Calu3 (cell line): ENCODE data around the gene TMCC1. TPM values are rescaled to one million over a fixed set of nuclear protein-coding genes. Genes with fewer than 3 reads are reported as not detected.

Experiments
- BruUV-seq: library from RNA; stranded (reverse); fragments of 400-500 nt; replicated peaks from 2 replicates; lab custom pipeline; 2021; lab: Mats Ljungman, UMichigan
- CTCF ChIA-PET: fragments of 300-600 bp; sonication (Branson Sonifier 250); formaldehyde crosslinking; loops from one replicate; lab custom pipeline; 2022; ENCODE audit warnings: antibody characterized with exemption; lab: Charles Lee
- DNase-seq: peaks from one replicate; pipeline ENCODE4 v3.0.0; 2022
- H3K27ac Mint-ChIP-seq: one replicate; pipeline ENCODE4 v1.8.0; 2022; ENCODE audit warnings: mixed read lengths; ENCODE audit not compliant: unreplicated experiment
- H3K27me3 Mint-ChIP-seq: one replicate; pipeline ENCODE4 v1.8.0; 2022; ENCODE audit warnings: mixed read lengths; ENCODE audit not compliant: unreplicated experiment
- H3K36me3 Mint-ChIP-seq: one replicate; pipeline ENCODE4 v1.8.0; 2022; ENCODE audit warnings: mild to moderate bottlenecking, moderate library complexity, mixed read lengths; ENCODE audit not compliant: insufficient read depth, unreplicated experiment
- H3K4me1 Mint-ChIP-seq: one replicate; pipeline ENCODE4 v1.8.0; 2022; ENCODE audit warnings: mild to moderate bottlenecking, low read depth, mixed read lengths; ENCODE audit not compliant: unreplicated experiment
- H3K4me3 Mint-ChIP-seq: one replicate; pipeline ENCODE4 v1.8.0; 2022; ENCODE audit warnings: mild to moderate bottlenecking, low read depth, moderate library complexity, mixed read lengths; ENCODE audit not compliant: unreplicated experiment
- H3K9me3 Mint-ChIP-seq: one replicate; pipeline ENCODE4 v1.8.0; 2022; ENCODE audit warnings: low read depth, mixed read lengths; ENCODE audit not compliant: unreplicated experiment
- intact Hi-C: fragments of 100-400 bp; cut with micrococcal nuclease; formaldehyde crosslinking; loops from one replicate; pipeline ENCODE4 v1.10.0; 2022; ENCODE audit not compliant: unreplicated experiment
- total RNA-seq: library from RNA; stranded (reverse); gene quantifications from 2 replicates; pipeline ENCODE4 v1.2.3, GENCODE V29; 2022
- TF ChIP-seq, protein P1 (sequence below): fragments of 200-600 bp; IDR thresholded peaks from one replicate; pipeline ENCODE4 v1.8.0; 2022; ENCODE audit warnings: antibody characterized with exemption; ENCODE audit not compliant: unreplicated experiment

The TMCC1 gene
- total RNA-seq, 1 experiment from 2014 or later: 57.2 TPM

DNA sequence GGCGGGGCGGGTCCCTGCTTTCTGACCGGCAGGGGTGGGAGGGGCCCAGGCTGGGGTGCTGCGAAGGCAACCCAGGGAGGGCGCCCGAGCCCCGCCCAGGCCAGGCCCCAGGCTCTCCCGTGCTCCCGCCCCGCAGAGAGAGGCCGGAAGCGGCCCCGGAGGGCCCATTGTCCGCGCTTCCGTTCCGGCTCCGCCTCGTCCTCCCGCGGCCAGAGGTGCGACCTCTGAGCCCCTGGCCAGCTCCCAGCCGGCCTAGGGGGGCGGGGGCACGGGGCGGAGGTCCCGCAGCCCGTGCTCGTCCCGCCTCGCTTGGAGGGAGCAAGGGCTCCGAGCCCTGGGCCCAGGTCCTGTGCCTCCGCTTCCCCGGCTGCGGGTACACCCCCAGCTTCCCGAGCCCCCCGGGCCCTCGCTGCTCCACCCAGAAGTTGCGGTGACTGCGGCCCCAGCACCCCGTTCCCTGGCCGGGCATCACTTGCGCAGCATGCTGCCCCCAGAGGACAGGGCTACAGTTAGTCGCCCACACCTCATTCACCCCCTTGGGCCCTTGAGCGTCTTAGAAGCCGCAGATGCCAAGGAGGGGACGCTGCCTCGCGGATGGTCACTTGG, 266.7 kb downstream of the TMCC1 start:
- CTCF ChIA-PET: interaction anchor here (0.6 to 4.4 kb wide), 12 partner anchors 11 to 1250 kb away, joined by 3 to 64 read pairs (median 6); no protein-coding TSS in a partner anchor
- TF ChIP-seq, protein P1, sequence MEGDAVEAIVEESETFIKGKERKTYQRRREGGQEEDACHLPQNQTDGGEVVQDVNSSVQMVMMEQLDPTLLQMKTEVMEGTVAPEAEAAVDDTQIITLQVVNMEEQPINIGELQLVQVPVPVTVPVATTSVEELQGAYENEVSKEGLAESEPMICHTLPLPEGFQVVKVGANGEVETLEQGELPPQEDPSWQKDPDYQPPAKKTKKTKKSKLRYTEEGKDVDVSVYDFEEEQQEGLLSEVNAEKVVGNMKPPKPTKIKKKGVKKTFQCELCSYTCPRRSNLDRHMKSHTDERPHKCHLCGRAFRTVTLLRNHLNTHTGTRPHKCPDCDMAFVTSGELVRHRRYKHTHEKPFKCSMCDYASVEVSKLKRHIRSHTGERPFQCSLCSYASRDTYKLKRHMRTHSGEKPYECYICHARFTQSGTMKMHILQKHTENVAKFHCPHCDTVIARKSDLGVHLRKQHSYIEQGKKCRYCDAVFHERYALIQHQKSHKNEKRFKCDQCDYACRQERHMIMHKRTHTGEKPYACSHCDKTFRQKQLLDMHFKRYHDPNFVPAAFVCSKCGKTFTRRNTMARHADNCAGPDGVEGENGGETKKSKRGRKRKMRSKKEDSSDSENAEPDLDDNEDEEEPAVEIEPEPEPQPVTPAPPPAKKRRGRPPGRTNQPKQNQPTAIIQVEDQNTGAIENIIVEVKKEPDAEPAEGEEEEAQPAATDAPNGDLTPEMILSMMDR: no peak
- Mint-ChIP-seq H3K4me1 (peaks cover 24% of the 10 kb centered on the region), H3K36me3 (peaks cover 35% of the 10 kb centered on the region), H3K27me3 (no peaks in the 10 kb centered on the region), H3K9me3 (no peaks in the 10 kb centered on the region), H3K4me3 (peak overlapping the region; percentile 71), H3K27ac (peak overlapping the region; percentile 73)
- TSS peak; percentile 83 for BruUV-seq
- intact Hi-C loops: loop anchor here (1.0 to 10.0 kb wide), 3 partner anchors 137 to 478 kb away; no protein-coding TSS in a partner anchor
- peak; percentile 100 for DNase-seq

DNA sequence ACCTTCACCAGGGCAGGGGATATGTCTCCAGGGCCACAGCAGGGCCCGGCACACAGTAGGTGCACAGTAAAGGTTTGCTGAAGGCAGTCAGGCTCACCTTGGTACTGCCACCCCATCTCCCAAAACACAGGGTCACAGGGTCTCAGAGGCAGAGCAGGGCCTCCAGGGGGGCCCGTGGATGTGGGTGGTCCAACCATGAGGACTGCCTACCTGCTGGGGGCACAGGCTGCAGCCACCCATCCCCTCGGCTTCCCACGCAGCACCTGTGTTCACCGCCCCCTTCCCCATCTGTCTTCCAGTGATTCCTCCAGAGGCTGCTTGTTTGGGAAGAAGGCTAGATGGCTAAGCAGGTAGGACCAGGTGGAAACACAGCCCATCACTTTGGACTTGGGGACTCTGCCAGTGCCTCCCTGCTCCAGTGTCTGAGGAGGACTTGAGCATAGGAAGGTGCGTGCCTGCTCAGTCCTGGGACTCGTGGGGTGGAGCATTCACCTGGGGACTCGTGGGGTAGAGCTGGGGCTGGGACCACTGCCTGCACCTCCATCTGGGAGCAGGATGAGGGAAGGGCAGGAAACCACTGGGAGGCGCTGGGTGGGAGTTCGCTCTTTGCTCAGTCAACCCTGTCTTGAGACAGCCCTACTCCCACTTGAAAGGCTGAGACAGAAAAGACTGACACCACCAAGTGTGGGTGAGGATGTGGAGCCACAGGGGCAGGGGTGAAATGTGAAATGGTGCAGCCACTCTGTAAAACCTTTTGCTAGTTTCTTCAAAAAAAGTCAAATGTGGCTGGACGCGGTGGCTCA, 268.2 kb downstream of the TMCC1 start:
- H3K27ac Mint-ChIP-seq: peak overlapping the region; percentile 73
- TF ChIP-seq, protein P1: peak; percentile 37
- H3K36me3 Mint-ChIP-seq: peaks cover 35% of the 10 kb centered on the region
- H3K9me3 Mint-ChIP-seq: no peaks in the 10 kb centered on the region
- H3K27me3 Mint-ChIP-seq: no peaks in the 10 kb centered on the region
- DNase-seq: no peak
- intact Hi-C loops: loop anchor here (10.0 kb wide), 1 partner anchor 480 kb away; no protein-coding TSS in a partner anchor
- no TSS peak for BruUV-seq
- H3K4me3 Mint-ChIP-seq: peak overlapping the region; percentile 71
- CTCF ChIA-PET: interaction anchor here (0.6 to 4.4 kb wide), 8 partner anchors 13 to 470 kb away, joined by 3 to 64 read pairs (median 5); no protein-coding TSS in a partner anchor
- peaks cover 24% of the 10 kb centered on the region for H3K4me1 Mint-ChIP-seq

DNA sequence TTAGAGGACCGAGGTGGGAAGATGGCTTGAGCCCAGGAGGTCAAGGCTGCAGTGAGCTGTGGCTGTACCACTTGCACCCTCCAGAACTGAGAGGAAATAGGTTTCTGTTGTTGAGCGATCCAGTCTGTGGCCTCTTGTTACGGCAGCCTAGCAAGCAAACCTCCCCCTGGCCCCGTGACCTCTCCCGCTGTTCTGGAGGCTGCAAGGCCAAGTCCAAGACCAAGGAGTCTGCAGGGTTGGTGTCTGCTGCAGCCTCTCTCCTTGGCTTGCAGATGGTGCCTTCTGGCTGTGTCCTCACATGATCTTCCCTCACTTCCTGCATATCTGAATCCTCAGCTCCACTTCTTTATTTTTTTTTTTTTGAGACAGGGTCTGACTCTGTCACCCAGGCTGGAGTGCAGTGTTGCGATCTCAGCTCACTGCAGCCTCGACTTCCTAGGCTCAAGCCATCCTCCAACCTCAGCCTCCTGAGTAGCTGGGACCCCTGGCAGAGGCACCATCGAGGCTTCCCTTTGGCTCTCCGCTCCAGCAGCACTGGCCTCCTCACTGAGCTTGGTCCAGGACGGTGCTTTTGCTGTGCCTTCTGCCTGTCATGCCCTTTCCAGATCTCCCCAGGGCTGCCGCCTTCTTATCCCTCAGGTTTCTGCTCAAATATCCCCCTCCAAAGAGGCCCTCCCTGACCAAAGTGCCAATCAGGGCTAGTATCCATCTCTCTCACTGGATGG, 269.0 kb downstream of the TMCC1 start:
- no peaks in the 10 kb centered on the region for H3K9me3 Mint-ChIP-seq
- intact Hi-C loops: loop anchor here (10.0 kb wide), 1 partner anchor 480 kb away; no protein-coding TSS in a partner anchor
- no peaks in the 10 kb centered on the region for H3K27me3 Mint-ChIP-seq
- no TSS peak for BruUV-seq
- H3K36me3 Mint-ChIP-seq: peaks cover 35% of the 10 kb centered on the region
- H3K4me3 Mint-ChIP-seq: no peak overlapping the region
- CTCF ChIA-PET: interaction anchor here (0.7 kb wide), 1 partner anchor 69 kb away, joined by 7 read pairs; no protein-coding TSS in a partner anchor
- peak overlapping the region; percentile 73 for H3K27ac Mint-ChIP-seq
- H3K4me1 Mint-ChIP-seq: peaks cover 24% of the 10 kb centered on the region
- TF ChIP-seq, protein P1: no peak
- no peak for DNase-seq
